ENCODE measurements around the gene MID1. TPM values are rescaled to one million over a fixed set of nuclear protein-coding genes. Genes with fewer than 3 reads are reported as not detected.

MID1 gene
- total RNA-seq, 2 donors from 2014 or later, result 14.6 to 26.1 TPM

Small RNA genes within 50 kb of the gene (small RNA-seq; reads per million reads assigned to genes)
- 0 reads per million in 2 donors for gene RNU6-800P

Measured in prostate gland (tissue), 2 donors.